HPDE6-E6E7 (cell line): ENCODE measurements around the gene RABAC1.
"Not testable (repeated sequence)": the region's sequence is repeated elsewhere in the genome, so short reads cannot be mapped to it uniquely, and the experiment has no call there.

Experiments used
- DNase-seq: peaks from one replicate; pipeline ENCODE4 v3.0.0; 2011; ENCODE audit warnings: missing footprints; ENCODE audit errors: extremely low spot score

Gene RABAC1

DNA sequence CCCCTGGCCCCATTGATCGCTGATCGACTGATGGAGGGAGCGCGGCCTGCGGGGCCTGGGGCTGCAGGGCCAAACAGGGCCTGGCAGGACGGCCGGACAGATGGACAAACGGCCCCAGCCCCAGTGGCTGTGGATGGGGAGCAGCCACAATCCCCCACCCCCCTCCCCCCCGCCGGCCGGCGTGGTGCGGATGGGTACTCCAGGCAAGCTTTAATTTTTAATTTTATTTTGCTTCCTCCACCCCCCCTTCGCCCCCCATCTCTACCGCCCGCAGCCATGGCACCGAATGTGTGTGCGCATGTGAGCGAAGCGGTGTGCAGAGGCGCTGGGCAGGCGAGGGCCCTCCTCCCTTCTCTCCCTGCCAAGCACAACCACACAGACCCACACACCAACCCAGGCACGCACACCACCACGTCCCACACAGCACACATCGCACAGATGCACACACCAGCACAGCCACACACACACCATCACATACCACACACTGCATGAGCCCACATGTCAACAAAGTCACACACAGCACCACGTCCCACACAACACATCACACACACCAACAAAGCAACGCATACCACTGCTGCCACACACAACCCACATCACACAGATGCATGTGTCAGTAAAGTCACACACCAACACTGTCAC is 43.2 kb downstream of the RABAC1 start:
- DNase-seq = no peak

DNA sequence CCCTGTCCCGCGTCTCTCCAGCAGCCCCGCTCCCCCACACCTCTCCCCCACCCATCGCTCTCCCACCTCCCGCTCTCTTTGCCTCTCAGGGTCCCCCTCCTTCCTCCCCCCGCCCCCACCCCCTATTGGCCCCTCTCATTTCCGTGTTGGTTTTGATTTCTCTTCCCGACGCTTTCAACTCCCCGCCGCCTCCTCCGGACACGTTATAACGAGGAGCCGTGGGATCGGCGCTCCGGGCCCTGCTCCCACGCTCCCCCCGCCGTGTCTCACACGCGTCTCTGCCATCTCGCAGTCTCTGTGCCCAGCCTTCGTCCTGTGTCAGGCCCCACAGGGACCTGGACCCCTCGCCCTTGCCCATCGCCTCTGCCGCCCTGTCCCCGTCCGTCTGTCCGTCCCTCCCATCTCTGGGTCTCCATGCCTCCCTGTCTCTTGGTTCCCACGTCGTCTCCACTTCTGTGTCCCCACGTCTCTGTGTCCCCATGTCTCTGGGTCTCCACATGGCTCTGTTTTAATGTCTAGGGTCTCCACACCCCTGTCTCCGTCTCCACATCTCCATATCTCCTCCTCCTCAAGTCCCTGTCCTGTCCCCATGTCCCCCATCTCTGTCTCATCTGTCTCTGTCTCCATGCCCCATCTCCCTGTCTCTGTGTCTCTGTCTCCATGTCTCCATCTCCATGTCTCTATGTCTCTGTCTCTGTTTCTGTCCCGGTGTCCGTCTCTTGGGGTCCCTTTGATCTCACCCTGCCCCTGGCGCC is 43.9 kb downstream of the RABAC1 start:
- DNase-seq = no peak

DNA sequence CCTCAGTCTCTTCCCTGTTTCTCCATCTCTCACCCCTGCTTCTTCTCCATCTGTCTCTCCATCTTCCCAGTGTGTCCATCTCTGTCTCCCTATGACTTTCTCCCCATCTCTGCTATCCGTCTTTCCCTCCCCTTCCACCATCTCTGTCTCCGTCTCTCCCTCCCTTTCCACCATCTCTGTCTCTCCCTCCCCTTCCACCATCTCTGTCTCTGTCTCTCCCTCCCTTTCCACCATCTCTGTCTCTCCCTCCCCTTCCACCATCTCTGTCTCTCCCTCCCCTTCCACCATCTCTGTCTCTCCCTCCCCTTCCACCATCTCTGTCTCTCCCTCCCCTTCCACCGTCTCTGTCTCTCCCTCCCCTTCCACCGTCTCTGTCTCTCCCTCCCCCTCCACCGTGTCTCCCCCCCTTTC is 44.7 kb downstream of the RABAC1 start:
- not testable (repeated sequence) for DNase-seq

DNA sequence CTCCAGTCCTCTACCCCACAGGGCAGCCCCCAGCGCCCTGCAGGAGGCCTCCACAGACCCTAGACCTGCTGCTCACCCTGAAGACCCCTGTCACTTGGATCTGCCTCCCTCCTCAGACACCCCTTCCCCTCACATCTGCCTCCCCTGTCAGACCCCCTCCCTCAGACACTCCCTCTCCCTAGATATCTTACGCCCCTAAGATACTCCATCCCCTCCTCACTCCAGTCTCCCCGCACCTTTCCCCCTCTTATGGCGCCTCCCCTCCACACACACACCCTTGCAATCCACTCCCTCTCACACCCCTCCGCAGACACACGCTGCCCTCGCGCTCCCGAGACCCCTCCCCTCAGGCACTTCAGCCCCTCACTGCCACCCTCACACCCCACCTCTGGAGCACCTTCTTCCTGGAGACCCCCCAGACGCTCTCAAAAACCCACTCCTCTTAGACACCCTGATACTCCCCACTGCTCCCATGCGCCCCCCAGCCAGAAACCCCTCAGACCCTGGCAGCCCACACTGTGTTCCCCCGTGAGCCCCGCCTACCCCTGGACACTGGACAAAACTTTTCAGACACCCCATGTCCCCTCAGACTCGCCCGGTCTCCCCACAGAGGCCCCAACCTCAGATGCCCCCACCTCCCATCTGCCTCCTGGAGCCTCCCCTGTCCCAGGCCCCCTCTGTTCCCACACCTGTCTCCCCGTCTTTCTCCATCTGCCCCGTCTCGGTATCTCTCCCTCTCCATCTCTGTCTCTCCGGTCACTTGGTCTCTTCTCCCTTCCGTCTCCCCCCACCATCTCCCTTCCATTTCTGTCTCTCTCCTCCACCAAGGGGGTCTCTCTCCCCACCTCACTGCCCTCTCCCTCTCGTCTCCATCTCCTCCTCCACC is 45.3 kb downstream of the RABAC1 start:
- no peak for DNase-seq

DNA sequence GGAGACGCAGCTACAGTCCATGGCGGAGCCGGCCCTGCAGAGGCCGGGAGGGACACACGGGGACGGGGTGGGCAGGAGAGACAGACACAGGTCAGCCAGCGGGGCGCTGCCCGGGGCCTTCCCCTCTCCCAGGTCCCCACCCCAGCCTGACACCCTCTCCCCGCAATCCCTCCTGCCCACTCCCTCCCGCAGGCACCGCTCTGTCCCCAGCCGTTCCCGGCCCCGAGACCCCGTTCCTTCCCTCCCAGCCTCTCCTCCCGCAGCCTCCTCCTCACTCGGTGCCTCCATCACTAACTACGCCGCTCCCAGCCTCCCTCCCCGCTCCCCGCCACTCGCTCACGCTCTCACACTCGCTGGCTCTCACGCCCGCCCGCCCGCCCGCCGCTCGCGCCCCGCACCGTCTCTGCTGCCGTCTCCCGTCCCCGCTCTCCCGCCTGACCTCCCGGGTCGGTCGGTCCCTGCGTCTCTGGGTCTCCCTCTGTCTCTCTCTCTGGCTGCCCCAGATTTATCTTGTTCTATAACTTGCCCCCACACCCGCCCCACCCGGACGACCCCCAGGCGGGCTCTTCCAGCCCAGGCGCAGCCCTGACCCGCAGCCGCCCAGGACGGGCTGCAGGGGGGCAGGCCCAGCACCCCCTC is 46.1 kb downstream of the RABAC1 start:
- DNase-seq = no peak

DNA sequence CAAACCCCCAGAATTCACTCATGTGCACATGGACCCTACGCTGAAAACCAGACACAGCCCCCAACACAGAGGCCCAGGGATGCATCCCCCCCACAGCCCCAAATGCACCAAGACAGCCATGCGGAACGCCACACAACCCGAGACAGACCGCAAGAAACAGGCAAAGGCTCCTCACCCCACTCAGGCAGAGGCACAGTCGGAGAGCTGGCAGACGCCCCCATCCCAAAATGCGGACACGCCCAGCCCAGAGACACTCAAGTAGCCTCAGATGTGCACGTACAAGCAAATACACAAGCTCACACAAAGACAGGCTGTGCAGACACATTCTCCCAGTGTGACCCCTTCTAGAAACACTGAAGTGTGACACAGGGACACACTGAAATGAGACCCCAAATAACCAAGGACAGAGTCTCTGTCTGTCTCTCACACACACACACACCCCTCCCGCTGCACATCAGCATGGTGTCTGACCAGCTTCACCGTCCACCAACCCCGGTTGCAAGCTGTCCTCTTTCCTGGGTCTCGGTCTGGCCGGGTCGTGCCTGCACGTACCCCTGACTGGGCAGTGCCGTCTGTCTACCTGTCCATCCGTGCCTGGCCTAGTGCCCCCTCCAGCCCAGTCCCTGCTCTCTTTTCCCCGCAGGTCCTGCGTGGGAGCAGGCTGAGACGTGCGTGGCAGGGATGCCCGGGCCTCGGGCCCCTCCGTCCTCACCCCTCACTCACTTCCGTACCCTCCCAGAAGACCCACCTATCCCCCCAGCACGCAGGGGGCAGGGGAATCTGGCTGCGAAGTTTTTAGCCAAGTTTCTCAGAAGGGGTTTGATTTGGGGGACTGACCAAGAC is 47.0 kb downstream of the RABAC1 start:
- no peak for DNase-seq

DNA sequence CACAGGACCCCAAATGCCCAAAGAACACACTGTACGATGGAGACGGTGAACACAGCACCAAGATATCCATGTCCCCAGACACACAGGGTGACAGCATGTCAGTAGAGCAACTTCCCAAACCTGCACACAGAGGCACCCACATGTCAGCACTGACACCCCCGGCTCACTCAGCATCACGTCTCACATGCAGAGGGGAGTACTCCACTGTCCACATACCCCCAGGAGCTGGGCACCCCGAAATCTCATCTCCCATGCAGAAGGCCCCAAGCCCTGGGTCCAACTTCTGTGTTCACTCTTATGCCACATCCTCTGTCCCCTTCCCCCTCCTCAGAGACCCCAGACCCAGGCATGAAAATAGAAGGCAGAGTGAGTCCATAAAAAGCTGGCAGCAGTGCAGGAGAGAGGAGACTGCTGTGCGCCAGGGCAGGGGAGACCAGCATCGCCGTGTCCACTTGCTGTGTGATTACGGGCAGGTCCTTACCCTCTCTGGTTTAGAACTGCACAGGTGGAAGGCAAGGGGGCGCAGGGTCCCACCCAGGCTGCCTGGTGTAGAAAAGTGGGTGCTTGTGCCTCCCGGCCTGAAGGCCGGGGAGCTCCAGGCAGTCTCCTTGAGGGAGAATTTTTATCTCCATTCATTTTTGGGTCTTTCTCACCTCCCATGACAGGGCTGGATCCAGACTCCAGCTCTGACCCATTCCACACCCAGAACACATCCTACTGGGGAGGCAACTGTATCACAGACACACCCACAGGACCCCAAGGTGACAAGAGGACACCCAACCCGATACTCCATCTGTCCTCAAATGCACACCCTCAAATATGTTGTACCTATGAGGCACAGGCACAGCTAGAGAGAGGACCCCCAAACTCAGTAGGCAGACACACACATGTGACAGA is 47.9 kb downstream of the RABAC1 start:
- no peak for DNase-seq

DNA sequence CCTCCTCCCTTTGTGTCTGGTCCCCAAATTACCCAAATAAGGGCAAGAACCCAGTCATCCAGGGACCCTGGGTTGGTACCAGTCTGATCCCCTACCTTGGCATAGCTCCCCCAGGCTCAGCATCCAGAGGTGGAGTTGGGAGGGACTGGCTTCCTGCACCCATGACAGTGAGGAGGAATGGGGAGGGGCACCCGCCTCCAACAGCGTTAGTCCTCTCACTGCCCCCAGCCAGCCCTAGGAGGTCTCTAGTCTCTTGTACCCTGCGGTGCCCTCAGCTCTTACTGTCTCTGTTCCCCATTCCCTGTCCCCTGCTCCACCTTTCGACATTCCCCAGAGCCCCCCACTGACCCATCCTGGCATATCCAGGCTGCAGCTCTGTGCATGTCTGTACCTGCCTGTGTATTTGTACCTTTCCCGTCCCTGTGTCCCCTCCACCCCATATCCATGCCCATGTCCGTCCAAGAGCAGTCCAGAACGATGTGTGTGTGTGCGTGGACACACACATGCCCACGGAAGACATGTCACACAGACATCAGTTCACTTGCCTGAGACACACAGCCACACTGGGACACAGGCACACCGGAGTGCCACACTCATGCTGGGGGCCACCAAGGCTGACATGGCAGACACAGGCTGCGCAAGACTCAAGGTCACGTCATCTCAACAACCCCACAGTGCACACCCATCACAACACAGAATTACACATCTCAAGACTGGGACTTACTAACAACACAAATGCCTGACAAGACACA is 48.7 kb downstream of the RABAC1 start:
- DNase-seq = no peak

DNA sequence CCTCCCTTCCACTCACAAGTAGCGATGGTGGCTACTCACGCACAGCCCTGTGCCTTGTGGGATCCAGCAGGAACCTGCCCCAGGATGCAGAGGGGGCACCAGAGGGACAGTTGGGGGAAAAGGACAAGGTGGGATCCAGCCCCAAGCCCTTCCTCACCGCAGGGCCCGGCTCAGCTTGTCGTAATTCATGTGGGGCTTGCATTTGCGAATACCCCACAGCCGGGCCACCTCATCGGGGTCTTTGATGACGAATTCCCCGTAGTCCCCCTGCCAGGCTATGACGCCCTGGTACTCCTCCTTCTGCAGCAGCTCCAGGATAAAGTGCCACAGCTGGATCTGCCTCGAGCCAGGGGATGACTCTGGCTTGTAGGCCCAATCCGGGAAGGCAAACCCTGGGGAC is 49.4 kb downstream of the RABAC1 start:
- DNase-seq = no peak

DNA sequence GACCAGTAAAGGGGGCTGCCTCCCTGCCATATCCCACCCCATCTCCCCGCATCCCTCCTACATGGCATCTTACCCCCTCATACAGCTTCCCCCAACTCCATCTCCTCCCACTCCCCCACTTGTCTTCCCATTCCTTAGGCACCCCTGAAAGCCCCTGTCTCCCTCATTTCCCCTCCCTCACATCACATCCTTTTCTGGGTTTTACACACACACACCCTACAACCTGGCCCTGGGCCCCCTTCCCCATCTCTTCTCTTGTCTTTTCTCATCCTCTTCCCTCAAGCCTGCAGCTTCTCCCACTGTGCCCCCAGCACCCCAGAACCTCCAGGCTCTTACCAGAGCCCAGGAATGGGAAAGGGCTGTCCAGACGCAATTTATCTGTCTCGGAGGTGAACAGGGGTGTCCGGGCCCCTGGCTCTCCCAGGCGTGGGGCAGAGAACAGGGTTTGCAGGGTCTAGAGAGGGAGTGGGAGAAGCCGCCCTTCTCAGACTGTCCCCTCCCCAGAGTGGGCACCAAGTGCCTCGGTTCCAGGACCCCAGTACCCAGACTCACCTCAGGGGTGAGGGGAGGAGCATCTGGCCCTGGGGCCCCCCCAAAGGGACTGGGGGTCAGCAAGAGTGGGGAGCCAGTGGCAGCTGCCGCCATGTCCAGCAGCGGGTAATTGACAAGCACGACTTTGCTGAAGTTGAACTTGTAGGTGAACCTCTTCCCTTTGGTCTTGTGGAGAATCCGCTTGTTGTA is 50.2 kb downstream of the RABAC1 start:
- DNase-seq = no peak

DNA sequence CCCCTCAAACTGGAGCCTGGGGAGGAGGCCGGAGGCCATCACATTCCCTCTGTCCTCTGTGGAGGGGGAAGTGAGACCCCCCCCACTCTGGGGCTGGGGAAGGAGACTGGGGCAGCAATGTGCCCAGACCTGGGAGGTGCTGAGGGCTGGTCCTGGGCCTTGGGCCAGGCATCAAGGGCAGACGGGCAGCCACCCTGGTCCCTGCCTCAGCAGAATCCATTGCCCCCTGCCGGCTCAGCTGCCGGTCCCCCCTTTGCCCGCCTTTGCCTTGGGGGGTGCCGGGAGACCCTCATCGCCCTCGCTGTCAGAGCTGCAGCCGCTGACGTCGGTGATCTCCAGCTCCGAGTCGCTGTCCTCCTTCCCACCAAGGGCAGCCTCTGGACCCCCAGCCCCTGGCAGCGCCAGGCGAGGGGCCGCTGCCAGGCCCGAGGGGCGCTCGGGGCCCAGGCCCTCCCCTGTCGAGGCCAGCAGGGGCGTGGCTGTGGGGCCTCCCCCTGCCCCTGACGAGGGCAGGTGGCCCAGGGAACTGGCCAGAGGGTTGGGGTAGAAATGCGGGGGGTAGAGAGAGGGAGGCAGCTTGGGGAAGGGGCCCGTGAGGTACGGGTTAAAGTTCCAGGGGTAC is 51.0 kb downstream of the RABAC1 start:
- no peak for DNase-seq

DNA sequence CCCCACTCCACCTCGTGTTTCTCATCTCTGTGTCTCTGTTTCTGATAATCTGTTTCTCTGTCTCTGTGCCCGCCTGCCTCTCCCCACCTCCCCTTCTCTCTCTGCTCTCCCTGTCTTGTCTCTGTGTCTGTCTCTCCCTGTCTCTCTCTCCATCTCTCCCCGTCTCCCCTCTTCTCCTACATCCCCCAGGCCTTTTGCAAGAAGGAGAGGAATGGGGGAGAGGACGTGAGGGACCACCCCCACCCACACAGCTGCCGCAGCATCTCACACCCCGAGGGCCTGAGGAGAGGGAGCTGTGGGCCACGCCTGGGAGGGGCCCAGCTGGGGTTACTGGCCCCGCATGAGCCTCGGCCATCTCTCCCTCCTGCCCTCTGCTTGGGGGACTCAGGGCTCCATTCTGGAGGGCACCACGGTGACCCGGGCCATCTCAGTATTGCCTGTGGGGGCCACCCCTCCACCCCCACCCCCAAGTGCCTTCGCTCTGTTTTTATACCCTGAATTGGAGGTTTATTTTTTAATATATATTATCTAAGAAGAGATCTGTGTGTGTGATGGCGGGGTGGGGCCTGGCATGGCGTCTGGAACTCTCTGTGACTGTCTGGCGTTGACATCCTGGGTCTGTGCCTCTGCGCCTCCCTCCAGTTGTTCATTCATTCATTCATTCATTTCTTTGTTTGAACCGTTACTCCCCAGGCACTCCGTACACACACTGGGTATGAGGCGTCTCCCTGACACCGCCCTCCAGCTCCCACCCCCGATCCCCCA is 52.0 kb downstream of the RABAC1 start:
- DNase-seq = no peak
